HEK293 (cell line): ENCODE measurements around the gene HLX.

Experiments used
- CTCF ChIA-PET: fragments of 350-600 bp; formaldehyde crosslinking; extraction: SDS; loops from one replicate; lab custom pipeline; 2021; ENCODE audit warnings: antibody characterized with exemption; lab: Yijun Ruan, JAX
- POLR2A ChIA-PET: fragments of 300-600 bp; formaldehyde crosslinking; extraction: SDS; loops from one replicate; lab custom pipeline; 2020; ENCODE audit warnings: antibody characterized with exemption, inconsistent platforms; lab: Yijun Ruan, JAX
- H3K27ac ChIP-seq: fragments of 200-500 bp; sonication (Bioruptor generic); 2 replicates; pipeline ENCODE4 v1.5.1; 2014; ENCODE audit warnings: low read depth, low read length, control low read depth, inconsistent platforms; ENCODE audit errors: extremely low read depth
- H3K36me3 ChIP-seq, 2 experiments: fragments of 200-500 bp in 1 of 2; sonication (Bioruptor generic) in 1 of 2; 1 replicate in 1 of 2; 2 replicates in 1 of 2; pipeline ENCODE4 v1.5.1; 2014 to 2017; ENCODE audit warnings: inconsistent platforms in 2 of 2, low read length in 2 of 2; ENCODE audit not compliant: control insufficient read depth in 2 of 2, insufficient read depth in 1 of 2
- H3K4me1 ChIP-seq: fragments of 200-500 bp; sonication (Bioruptor generic); 2 replicates; pipeline ENCODE4 v1.5.1; 2014; ENCODE audit warnings: mild to moderate bottlenecking, low read length, inconsistent platforms; ENCODE audit not compliant: control insufficient read depth, insufficient read depth
- H3K4me3 ChIP-seq: 2 replicates; pipeline ENCODE4 v1.5.1; 2011; ENCODE audit warnings: low read depth, mild to moderate bottlenecking, control low read depth, low read length, moderate library complexity
- H3K9me3 ChIP-seq: fragments of 200-500 bp; sonication (Bioruptor generic); 2 replicates; pipeline ENCODE4 v1.5.1; 2014; ENCODE audit warnings: low read depth, low read length, inconsistent platforms; ENCODE audit not compliant: control insufficient read depth, insufficient read depth
- BCL11B ChIP-seq: fragments of 450-650 bp; formaldehyde crosslinking; IDR thresholded peaks from 2 replicates; pipeline ENCODE4 v1.5.1; 2016; ENCODE audit warnings: low read depth, missing biosample characterization, missing genetic modification characterization
- GLI2 ChIP-seq: fragments of 450-650 bp; formaldehyde crosslinking; IDR thresholded peaks from 2 replicates; pipeline ENCODE4; 2017; ENCODE audit warnings: missing biosample characterization, missing genetic modification characterization, low read depth, borderline replicate concordance
- KLF16 ChIP-seq: fragments of 450-650 bp; formaldehyde crosslinking; IDR thresholded peaks from 2 replicates; pipeline ENCODE4 v1.5.1; 2017; ENCODE audit warnings: missing biosample characterization, missing genetic modification characterization
- MYNN ChIP-seq: fragments of 450-650 bp; formaldehyde crosslinking; IDR thresholded peaks from 2 replicates; pipeline ENCODE4 v1.5.1; 2016; ENCODE audit warnings: missing biosample characterization, missing genetic modification characterization, borderline replicate concordance
- MZF1 ChIP-seq: fragments of 450-650 bp; formaldehyde crosslinking; IDR thresholded peaks from 2 replicates; pipeline ENCODE4 v1.5.1; 2017; ENCODE audit warnings: missing biosample characterization, missing genetic modification characterization, borderline replicate concordance
- OSR2 ChIP-seq: fragments of 450-650 bp; formaldehyde crosslinking; IDR thresholded peaks from 2 replicates; pipeline ENCODE4 v1.5.1; 2016; ENCODE audit warnings: missing biosample characterization, missing genetic modification characterization
- SCRT1 ChIP-seq: fragments of 450-650 bp; formaldehyde crosslinking; IDR thresholded peaks from 2 replicates; pipeline ENCODE4 v1.5.1; 2016; ENCODE audit warnings: missing biosample characterization, missing genetic modification characterization, borderline replicate concordance
- SETDB1 ChIP-seq: IDR thresholded peaks from one replicate; pipeline ENCODE4 v1.6.1; 2017; ENCODE audit warnings: mild to moderate bottlenecking, low read length, moderate library complexity, mixed read lengths; ENCODE audit not compliant: insufficient read length
- ZNF10 ChIP-seq: fragments of 450-650 bp; formaldehyde crosslinking; IDR thresholded peaks from 2 replicates; pipeline ENCODE4 v1.5.1; 2017; ENCODE audit warnings: missing biosample characterization, missing genetic modification characterization
- ZNF114 ChIP-seq: fragments of 450-650 bp; formaldehyde crosslinking; IDR thresholded peaks from 2 replicates; pipeline ENCODE4 v1.5.0; 2017; ENCODE audit warnings: missing biosample characterization, missing genetic modification characterization
- ZNF140 ChIP-seq: fragments of 450-650 bp; formaldehyde crosslinking; IDR thresholded peaks from 2 replicates; pipeline ENCODE4 v1.5.1; 2016; ENCODE audit warnings: missing biosample characterization, missing genetic modification characterization
- ZNF302 ChIP-seq: fragments of 450-650 bp; formaldehyde crosslinking; IDR thresholded peaks from 2 replicates; pipeline ENCODE4 v1.5.1; 2016; ENCODE audit warnings: missing biosample characterization, missing genetic modification characterization, low read depth
- ZNF350 ChIP-seq: fragments of 450-650 bp; formaldehyde crosslinking; IDR thresholded peaks from 2 replicates; pipeline ENCODE4 v1.5.0; 2017; ENCODE audit warnings: missing biosample characterization, mild to moderate bottlenecking, missing genetic modification characterization
- ZNF354C ChIP-seq: fragments of 450-650 bp; formaldehyde crosslinking; IDR thresholded peaks from 2 replicates; pipeline ENCODE4 v1.5.1; 2016; ENCODE audit warnings: missing biosample characterization, missing genetic modification characterization, low read depth, borderline replicate concordance
- ZNF48 ChIP-seq: fragments of 450-650 bp; formaldehyde crosslinking; IDR thresholded peaks from 2 replicates; pipeline ENCODE4 v1.5.1; 2016; ENCODE audit warnings: missing biosample characterization, missing genetic modification characterization
- ZNF521 ChIP-seq: fragments of 450-650 bp; formaldehyde crosslinking; IDR thresholded peaks from 2 replicates; pipeline ENCODE4 v1.5.1; 2017; ENCODE audit warnings: missing biosample characterization, mild to moderate bottlenecking, missing genetic modification characterization
- ZNF529 ChIP-seq: fragments of 450-650 bp; formaldehyde crosslinking; IDR thresholded peaks from 2 replicates; pipeline ENCODE4 v1.5.1; 2017; ENCODE audit warnings: missing genetic modification characterization, missing biosample characterization; ENCODE audit not compliant: insufficient replicate concordance
- ZNF548 ChIP-seq: fragments of 450-650 bp; formaldehyde crosslinking; IDR thresholded peaks from 2 replicates; pipeline ENCODE4 v1.5.1; 2016; ENCODE audit warnings: missing biosample characterization, missing genetic modification characterization
- ZNF560 ChIP-seq: fragments of 450-650 bp; formaldehyde crosslinking; IDR thresholded peaks from 2 replicates; pipeline ENCODE4 v1.5.1; 2017; ENCODE audit warnings: missing biosample characterization, missing genetic modification characterization, borderline replicate concordance
- ZNF610 ChIP-seq: fragments of 450-650 bp; formaldehyde crosslinking; IDR thresholded peaks from 2 replicates; pipeline ENCODE4 v1.5.1; 2016; ENCODE audit warnings: missing biosample characterization, missing genetic modification characterization, borderline replicate concordance
- ZNF768 ChIP-seq: fragments of 450-650 bp; formaldehyde crosslinking; IDR thresholded peaks from 2 replicates; pipeline ENCODE4 v1.5.1; 2018; ENCODE audit warnings: missing biosample characterization, mild to moderate bottlenecking, missing genetic modification characterization
- TF ChIP-seq, protein P1 (sequence below): fragments of 450-650 bp; formaldehyde crosslinking; IDR thresholded peaks from 2 replicates; pipeline ENCODE4 v1.5.1; 2016; ENCODE audit warnings: missing biosample characterization, missing genetic modification characterization, borderline replicate concordance

HLX gene

DNA sequence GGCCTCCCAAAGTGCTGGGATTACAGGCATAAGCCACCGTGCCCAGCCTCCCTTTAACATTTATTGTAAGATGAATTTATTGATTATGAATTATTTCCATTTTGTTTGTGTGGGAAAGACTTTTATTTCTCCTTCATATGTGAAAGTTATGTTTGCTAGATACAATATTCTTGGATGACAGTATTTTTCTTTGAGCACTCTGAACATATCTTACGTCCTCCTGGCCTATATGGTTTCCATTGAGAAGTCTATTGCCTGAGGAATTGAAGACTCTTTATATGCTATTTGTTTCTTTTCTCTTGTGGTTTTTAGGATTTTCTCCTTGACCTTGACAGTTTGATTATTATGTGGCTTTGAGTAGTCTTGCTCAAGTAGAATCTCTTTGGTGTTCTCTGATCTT, 26.8 kb upstream of the HLX start:
- ChIA-PET POLR2A (no interaction called here), CTCF (interaction anchor here (0.6 kb wide), 1 partner anchor 22 kb away, joined by 3 read pairs; no protein-coding TSS in a partner anchor)
- Histone ChIP-seq H3K4me3 (no peak overlapping the region), H3K27ac (no peak overlapping the region), H3K4me1 (no peaks in the 10 kb centered on the region), H3K9me3 (no peaks in the 10 kb centered on the region), H3K36me3 (no peaks in the 10 kb centered on the region)
- TF ChIP-seq ZNF610 (tag by site-specific recombination) (no peak), ZNF548 (tag by site-specific recombination) (no peak), SETDB1 (peak; percentile 91), ZNF521 (tag by site-specific recombination) (no peak), ZNF302 (tag by site-specific recombination) (no peak)

DNA sequence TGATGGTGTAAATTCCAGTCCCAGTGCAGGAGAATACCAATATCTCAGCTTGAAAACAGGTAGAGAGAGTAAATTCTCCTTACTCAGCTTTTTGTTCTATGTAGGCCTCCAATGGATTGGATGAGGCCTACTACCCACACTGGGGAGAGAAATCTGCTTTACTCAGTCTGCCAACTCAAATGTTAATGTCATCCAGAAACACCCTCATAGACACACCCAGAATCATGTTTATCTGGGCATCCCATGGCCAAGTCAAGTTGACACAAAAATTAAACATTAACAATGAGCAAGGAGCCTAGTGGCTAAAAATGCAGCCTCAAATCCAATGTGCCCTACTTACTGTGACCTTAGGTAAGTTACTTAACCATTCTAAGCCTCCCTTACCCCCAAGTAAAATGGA, 6.9 kb upstream of the HLX start:
- Histone ChIP-seq H3K4me3 (no peak overlapping the region), H3K27ac (no peak overlapping the region), H3K4me1 (no peaks in the 10 kb centered on the region), H3K36me3 (no peaks in the 10 kb centered on the region), H3K9me3 (no peaks in the 10 kb centered on the region)
- ChIA-PET POLR2A (no interaction called here), CTCF (interaction anchor here (0.6 to 1.3 kb wide), 4 partner anchors 167 to 551 kb away, joined by 3 to 5 read pairs (median 3); no protein-coding TSS in a partner anchor)
- TF ChIP-seq ZNF560 = no peak
- TF ChIP-seq ZNF610 (tag by site-specific recombination) = no peak
- TF ChIP-seq ZNF521 (tag by site-specific recombination) = no peak
- TF ChIP-seq ZNF10 (tag by site-specific recombination) = no peak
- TF ChIP-seq ZNF114 (tag by site-specific recombination) = no peak
- TF ChIP-seq ZNF548 (tag by site-specific recombination) = no peak
- TF ChIP-seq SCRT1 (tag by site-specific recombination) = no peak
- no peak for TF ChIP-seq MZF1 (tag by site-specific recombination)
- TF ChIP-seq KLF16 (tag by site-specific recombination) = no peak
- TF ChIP-seq ZNF354C (tag by site-specific recombination) = no peak
- no peak for TF ChIP-seq ZNF350
- no peak for TF ChIP-seq MYNN (tag by site-specific recombination)

DNA sequence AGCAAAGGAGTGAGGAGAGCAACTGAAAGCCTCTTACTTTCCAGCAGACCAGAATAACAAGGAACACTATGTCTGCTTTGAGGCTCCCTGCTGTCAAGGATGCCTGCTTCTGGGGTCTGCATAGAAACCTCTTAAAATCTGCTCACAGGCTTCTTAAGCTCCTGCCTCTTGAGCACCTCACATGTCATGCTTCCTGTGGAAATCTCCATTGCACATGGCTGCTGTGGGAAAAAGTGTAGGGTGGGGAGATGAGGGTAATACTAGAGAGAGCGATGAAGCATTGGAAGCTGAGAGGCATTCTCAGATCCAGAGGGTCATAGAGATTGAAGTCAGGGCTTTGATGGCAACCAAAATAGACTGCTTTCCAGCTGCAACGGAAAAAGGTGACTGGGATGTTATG, 6.2 kb upstream of the HLX start:
- no peaks in the 10 kb centered on the region for H3K36me3 ChIP-seq
- ChIA-PET POLR2A (no interaction called here), CTCF (interaction anchor here (0.6 to 3.5 kb wide), 10 partner anchors 8 to 650 kb away, joined by 3 to 32 read pairs (median 4); no protein-coding TSS in a partner anchor)
- H3K27ac ChIP-seq = no peak overlapping the region
- H3K9me3 ChIP-seq = no peaks in the 10 kb centered on the region
- no peak overlapping the region for H3K4me3 ChIP-seq
- no peaks in the 10 kb centered on the region for H3K4me1 ChIP-seq
- TF ChIP-seq OSR2 (no peak), ZNF140 (no peak), ZNF529 (tag by site-specific recombination) (no peak), ZNF302 (tag by site-specific recombination) (no peak), BCL11B (no peak), ZNF48 (tag by site-specific recombination) (no peak), GLI2 (tag by site-specific recombination) (no peak), ZNF560 (no peak), ZNF768 (no peak)
- TF ChIP-seq, protein P1, sequence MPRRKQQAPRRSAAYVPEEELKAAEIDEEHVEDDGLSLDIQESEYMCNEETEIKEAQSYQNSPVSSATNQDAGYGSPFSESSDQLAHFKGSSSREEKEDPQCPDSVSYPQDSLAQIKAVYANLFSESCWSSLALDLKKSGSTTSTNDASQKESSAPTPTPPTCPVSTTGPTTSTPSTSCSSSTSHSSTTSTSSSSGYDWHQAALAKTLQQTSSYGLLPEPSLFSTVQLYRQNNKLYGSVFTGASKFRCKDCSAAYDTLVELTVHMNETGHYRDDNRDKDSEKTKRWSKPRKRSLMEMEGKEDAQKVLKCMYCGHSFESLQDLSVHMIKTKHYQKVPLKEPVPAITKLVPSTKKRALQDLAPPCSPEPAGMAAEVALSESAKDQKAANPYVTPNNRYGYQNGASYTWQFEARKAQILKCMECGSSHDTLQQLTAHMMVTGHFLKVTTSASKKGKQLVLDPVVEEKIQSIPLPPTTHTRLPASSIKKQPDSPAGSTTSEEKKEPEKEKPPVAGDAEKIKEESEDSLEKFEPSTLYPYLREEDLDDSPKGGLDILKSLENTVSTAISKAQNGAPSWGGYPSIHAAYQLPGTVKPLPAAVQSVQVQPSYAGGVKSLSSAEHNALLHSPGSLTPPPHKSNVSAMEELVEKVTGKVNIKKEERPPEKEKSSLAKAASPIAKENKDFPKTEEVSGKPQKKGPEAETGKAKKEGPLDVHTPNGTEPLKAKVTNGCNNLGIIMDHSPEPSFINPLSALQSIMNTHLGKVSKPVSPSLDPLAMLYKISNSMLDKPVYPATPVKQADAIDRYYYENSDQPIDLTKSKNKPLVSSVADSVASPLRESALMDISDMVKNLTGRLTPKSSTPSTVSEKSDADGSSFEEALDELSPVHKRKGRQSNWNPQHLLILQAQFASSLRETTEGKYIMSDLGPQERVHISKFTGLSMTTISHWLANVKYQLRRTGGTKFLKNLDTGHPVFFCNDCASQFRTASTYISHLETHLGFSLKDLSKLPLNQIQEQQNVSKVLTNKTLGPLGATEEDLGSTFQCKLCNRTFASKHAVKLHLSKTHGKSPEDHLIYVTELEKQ (tag by site-specific recombination) = no peak
